Right lobe of liver (tissue), 6 donors: Measurements from ENCODE around the gene MYO18A. TPM values are rescaled to one million over a fixed set of nuclear protein-coding genes. Genes with fewer than 3 reads are reported as not detected.

Experiments used
- ATAC-seq, 4 donors: fragments of 200-7000 bp; cut with Tn5 transposase; one replicate each; pipeline ENCODE4 v1.9.1; 2020; ENCODE audit warnings: mild to moderate bottlenecking in 4 of 4, moderate library complexity in 4 of 4
- DNase-seq, 3 donors: peaks; one replicate each; pipeline ENCODE4 v3.0.0-alpha.2; 2020
- H3K27ac ChIP-seq, 3 donors: fragments of 200-600 bp; one replicate each; pipeline ENCODE4 v1.8.0; 2022
- H3K27me3 ChIP-seq, 2 donors: fragments of 200-600 bp; one replicate each; pipeline ENCODE4 v1.8.0; 2022
- H3K36me3 ChIP-seq, 4 donors: fragments of 200-600 bp; sonication (generic) in 1 of 4; one replicate each; pipeline versions ENCODE4 v1.5.1 to v1.8.0; 2017 to 2022; ENCODE audit warnings: control low read depth in 1 of 4
- H3K4me1 ChIP-seq, 4 donors: fragments of 200-600 bp; sonication (generic) in 1 of 4; one replicate each; pipeline versions ENCODE4 v1.5.1 to v1.8.0; 2017 to 2022; ENCODE audit warnings: control low read depth in 1 of 4
- H3K4me3 ChIP-seq, 3 donors: fragments of 200-600 bp; one replicate each; pipeline ENCODE4 v1.8.0; 2022
- H3K9me3 ChIP-seq, 4 donors: fragments of 200-600 bp; sonication (generic) in 1 of 4; one replicate each; pipeline versions ENCODE4 v1.5.1 to v1.8.0; 2017 to 2022; ENCODE audit warnings: control low read depth in 1 of 4
- CTCF ChIP-seq, 4 donors: fragments of 200-600 bp in 3 of 4; fragments of 450-650 bp in 1 of 4; IDR thresholded peaks; one replicate each; pipeline versions ENCODE4 v1.5.1 to v1.8.0; 2016 to 2022; ENCODE audit warnings: antibody characterized with exemption in 4 of 4, mild to moderate bottlenecking in 2 of 4
- POLR2A ChIP-seq: fragments of 450-650 bp; IDR thresholded peaks from one replicate; pipeline ENCODE4 v1.6.1; 2017; ENCODE audit warnings: antibody characterized with exemption, mild to moderate bottlenecking
- WGBS: methylation state at CpG from one replicate; pipeline ENCODE4 v1.1.6; 2018; ENCODE audit warnings: low coverage, low lambda C conversion rate; ENCODE audit not compliant: insufficient coverage; ENCODE audit errors: missing lambda C conversion rate; 5-methylcytosine and 5-hydroxymethylcytosine counted together
- intact Hi-C, 2 donors: fragments of 100-400 bp; cut with DNase I; formaldehyde crosslinking; loops; one replicate each; pipeline versions ENCODE4 v1.11.2 to v1.14.1; 2022
- total RNA-seq, 6 experiments: library from RNA; depleted of rRNA in 2 of 6; stranded (reverse); fragments of >200 nt in 2 of 6; fragmentation: NEBNext Ultra II Directional in 3 of 6; extraction: Animal tissue kit (Norgen Biotek cat#: 25700) in 3 of 6; gene quantifications; one replicate each; pipeline versions ENCODE4 v1.1.0 to v1.2.4, GENCODE V29; 2016 to 2023
- donor health status: DM: no; HTN: yes; CAD: no.
- donor health status: DM: no; HTN: no; CAD: no.
- donor health status: DM: no; HTN: no; CAD: no.
- donor health status: DM: no; HTN: yes; CAD: no.
- donor health status: DM: no; HTN: yes; CAD: no.

The MYO18A gene
- total RNA-seq, 6 experiments from 2014 or later: 50.1 to 98.2 (median 81.8) TPM

DNA sequence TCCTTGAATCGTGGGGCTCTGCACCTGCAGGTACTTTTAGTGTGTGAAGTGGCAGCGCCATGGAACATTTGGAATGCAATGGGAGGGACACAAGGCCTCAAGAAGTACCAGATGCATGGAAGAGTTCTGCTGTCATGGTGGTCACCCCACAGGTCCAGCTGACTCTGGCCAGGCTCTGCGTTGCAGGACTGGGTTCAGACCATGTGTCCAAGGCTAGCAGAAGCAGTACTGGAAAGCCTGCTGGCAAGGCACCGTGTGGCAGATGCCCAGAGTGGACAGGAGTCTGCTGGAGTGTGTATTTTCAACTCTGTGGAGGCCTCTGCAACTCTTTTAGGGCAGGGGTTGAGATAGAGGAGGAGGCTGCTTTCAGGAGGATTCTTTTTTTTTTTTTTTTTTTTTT is 135.2 kb downstream of the MYO18A start:
- Histone ChIP-seq H3K9me3 (no peaks in the 10 kb centered on the region), H3K36me3 (peaks cover 0 to 29% (median 0%) of the 10 kb centered on the region in 4 donors), H3K4me1 (peaks cover 0 to 52% (median 14%) of the 10 kb centered on the region in 4 donors), H3K27ac (peak overlapping the region in 1 of 3 donors; percentile 80), H3K27me3 (no peaks in the 10 kb centered on the region), H3K4me3 (peak overlapping the region in 2 of 3 donors; percentile 75 to 84)
- peak in 1 of 4 donors; percentile 17 for ATAC-seq
- WGBS: 45% methylated on average over 4 of the region's 4 CpGs
- DNase-seq: peak in 2 of 3 donors; percentile 66 to 75
- intact Hi-C loops: loop anchor here in 1 of 2 donors (5.0 kb wide), 1 partner anchor 62 kb away; no protein-coding TSS in a partner anchor
- no peak for TF ChIP-seq CTCF (IDR thresholded peaks at IDR 0.05)
- TF ChIP-seq POLR2A: no peak

GRCh38 chr17:29043539-29044145 is 136.6 kb downstream of the MYO18A start:
- peak in 2 of 4 donors; percentile 2 to 7 for ATAC-seq

GRCh38 chr17:29042679-29043538 is 137.3 kb downstream of the MYO18A start, which contains the start of gene PIPOX:
TSS of gene PIPOX (plus strand) at chr17:29043141. CDS start at chr17:29043226, 85 bp downstream.
- Histone ChIP-seq H3K9me3 (no peaks in the 10 kb centered on the region), H3K36me3 (peaks cover 0 to 10% (median 0%) of the 10 kb centered on the region in 4 donors), H3K27ac (peak within 1 kb of the TSS; percentile 42 to 80 (median 64)), H3K4me3 (peak within 1 kb of the TSS; percentile 47 to 84 (median 75)), H3K4me1 (peaks cover 0 to 32% (median 11%) of the 10 kb centered on the region in 4 donors), H3K27me3 (no peaks in the 10 kb centered on the region)
- TF ChIP-seq POLR2A (peak; percentile 18), CTCF (IDR thresholded peaks at IDR 0.05) (peak in 3 of 4 donors; percentile 9 to 40 (median 25))
- intact Hi-C loops: no loop called here
- ATAC-seq (peak; percentile 65 to 85 (median 74)), DNase-seq (peak; percentile 75 to 92 (median 91))
- WGBS: 10% methylated on average over 7 of the region's 13 CpGs

More at GRCh38 chr17:29043539-29044145, 136.6 kb downstream of the MYO18A start:
- no peak for DNase-seq
- no peak for TF ChIP-seq CTCF (IDR thresholded peaks at IDR 0.05)
- no peak for TF ChIP-seq POLR2A
- WGBS: 26% methylated on average over 3 of the region's 3 CpGs
- Histone ChIP-seq H3K27me3 (no peaks in the 10 kb centered on the region), H3K36me3 (peaks cover 0 to 17% (median 0%) of the 10 kb centered on the region in 4 donors), H3K4me1 (peaks cover 0 to 39% (median 11%) of the 10 kb centered on the region in 4 donors), H3K4me3 (peak overlapping the region; percentile 47 to 84 (median 75)), H3K9me3 (no peaks in the 10 kb centered on the region), H3K27ac (peak overlapping the region; percentile 42 to 80 (median 64))
- intact Hi-C loops: no loop called here

GRCh38 chr17:29042026-29042678 is 138.0 kb downstream of the MYO18A start:
- Histone ChIP-seq H3K27ac (peak overlapping the region; percentile 42 to 80 (median 64)), H3K27me3 (no peaks in the 10 kb centered on the region), H3K9me3 (no peaks in the 10 kb centered on the region), H3K36me3 (peaks cover 0 to 6% (median 0%) of the 10 kb centered on the region in 4 donors), H3K4me3 (peak overlapping the region; percentile 47 to 84 (median 75)), H3K4me1 (peaks cover 0 to 25% (median 8%) of the 10 kb centered on the region in 4 donors)
- ATAC-seq (peak in 1 of 4 donors; percentile 30), DNase-seq (no peak)
- intact Hi-C loops: no loop called here
- WGBS: 43% methylated on average over 4 of the region's 11 CpGs
- TF ChIP-seq POLR2A (no peak), CTCF (IDR thresholded peaks at IDR 0.05) (no peak)
